Loucy (cell line): ENCODE results near the gene SERPINB4.

ENCODE experiments used
- CTCF ChIP-seq: fragments of 200-600 bp; sonication (generic); conservative IDR thresholded peaks from 2 replicates; pipeline ENCODE4 v1.5.1; 2014; ENCODE audit warnings: mild to moderate bottlenecking, antibody characterized with exemption, low read length
- EZH2phosphoT487 ChIP-seq: fragments of 200-600 bp; IDR thresholded peaks from 2 replicates; pipeline ENCODE4 v1.6.1; 2018; ENCODE audit warnings: antibody characterized with exemption, mild to moderate bottlenecking, moderate library complexity, borderline replicate concordance

- TF ChIP-seq CTCF (no peak), EZH2phosphoT487 (no peak)
These were observed 16.2 kb downstream of the SERPINB4 start for GRCh38 chr18:63627819-63628218.
